Fibroblast of skin of scalp (primary cell): ENCODE results near the gene TMEM131L.
A peak's percentile ranks its signal among the peaks of the same experiment; 100 is the strongest.
"Not testable (repeated sequence)": the region's sequence is repeated elsewhere in the genome, so short reads cannot be mapped to it uniquely, and the experiment has no call there.

Experiments used
- DNase-seq: peaks from one replicate; pipeline ENCODE4 v3.0.0-alpha.2; 2013

TMEM131L gene

GRCh38 chr4:153546280-153546679 lies 80.1 kb downstream of the TMEM131L start:
- DNase-seq: no peak

GRCh38 chr4:153547520-153547919 lies 81.4 kb downstream of the TMEM131L start:
- no peak for DNase-seq

GRCh38 chr4:153548907-153549306 lies 82.7 kb downstream of the TMEM131L start:
- not testable (repeated sequence) for DNase-seq

DNA sequence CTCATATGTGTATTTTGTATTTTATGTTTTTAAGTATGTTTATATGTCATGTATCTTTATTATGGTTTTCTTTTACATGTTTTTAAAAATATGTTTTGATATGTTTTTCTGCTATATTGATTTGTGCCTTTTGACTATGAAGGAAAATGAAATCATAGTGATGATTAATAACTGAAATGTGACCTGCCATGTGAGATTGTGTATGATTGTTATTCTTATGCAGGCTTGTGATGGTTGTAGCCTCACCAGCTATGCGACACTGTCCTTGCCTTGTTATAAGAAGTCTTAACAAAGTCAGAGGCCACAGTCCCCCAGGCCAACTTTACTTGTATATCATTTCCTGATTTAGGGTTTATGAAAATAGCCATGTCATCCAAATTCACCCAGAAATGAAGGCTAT lies 83.2 kb downstream of the TMEM131L start:
- DNase-seq: no peak

DNA sequence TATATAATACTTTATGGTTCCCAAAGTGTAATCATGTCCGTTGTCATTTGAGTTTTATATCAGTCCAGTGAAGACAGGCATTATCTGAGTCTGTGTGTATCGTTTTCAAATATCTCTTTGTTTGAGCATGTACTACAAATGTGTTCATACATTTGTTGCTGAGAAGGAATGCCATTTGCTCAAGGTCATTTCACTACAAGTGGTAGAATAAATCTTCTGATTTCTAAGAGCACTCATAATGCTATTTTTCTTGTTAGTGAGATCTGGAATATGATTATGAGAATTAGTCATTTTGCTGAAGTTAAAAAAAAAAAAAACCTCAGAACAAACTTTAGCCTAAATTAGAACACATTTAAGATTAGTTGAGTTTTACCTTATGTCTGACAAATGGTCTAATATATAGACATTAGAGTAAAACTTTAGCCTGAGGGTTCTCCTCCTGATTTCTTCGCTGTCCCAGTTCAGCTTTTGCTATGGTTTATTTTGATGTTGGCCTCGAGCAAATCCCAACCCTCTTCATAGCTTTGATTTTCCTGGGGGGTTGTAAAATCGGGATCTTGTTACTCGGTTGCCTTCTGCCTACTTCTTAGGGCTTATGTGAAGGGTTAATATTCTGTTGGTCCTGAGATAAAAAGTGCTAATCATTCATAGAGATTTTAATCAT lies 87.1 kb downstream of the TMEM131L start:
- DNase-seq: no peak

DNA sequence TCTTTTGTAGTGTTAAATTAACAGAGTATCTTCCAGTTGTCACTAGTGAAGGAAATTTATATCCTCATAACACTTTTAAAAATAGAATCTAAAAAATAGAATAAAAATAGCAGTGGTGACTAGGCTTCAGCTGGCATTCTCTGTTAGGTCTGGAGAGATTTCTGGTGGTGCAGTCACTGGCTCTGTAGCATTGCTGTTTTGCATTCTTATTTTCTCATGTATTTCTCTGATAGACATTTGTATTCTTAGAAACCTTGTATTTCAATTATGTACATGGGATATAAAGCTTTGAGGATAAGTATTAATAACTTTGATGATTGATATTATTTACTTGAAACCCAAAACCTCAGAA lies 87.6 kb downstream of the TMEM131L start:
- DNase-seq: peak; percentile 24

GRCh38 chr4:153555730-153556434 lies 89.7 kb downstream of the TMEM131L start:
- peak; percentile 89 for DNase-seq

GRCh38 chr4:153556435-153556815 lies 90.3 kb downstream of the TMEM131L start:
- no peak for DNase-seq

DNA sequence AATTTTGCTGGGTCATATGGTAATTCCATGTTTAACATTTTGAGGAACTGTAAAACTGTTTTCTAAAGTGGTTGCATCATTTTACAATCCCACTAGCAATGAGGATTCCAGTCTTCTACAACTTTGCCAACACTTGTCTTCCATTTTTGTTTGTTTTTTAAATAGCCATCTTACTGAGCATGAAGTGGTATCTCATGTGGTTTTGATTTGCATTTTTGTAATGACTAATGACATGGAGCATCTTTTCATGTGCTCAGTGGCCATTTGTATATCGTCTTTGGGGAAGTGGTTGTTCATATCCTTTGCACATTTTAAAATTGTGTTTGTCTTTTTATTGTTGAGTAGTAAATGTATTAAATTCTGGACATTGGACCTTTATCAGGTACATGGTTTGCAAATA lies 94.7 kb downstream of the TMEM131L start:
- DNase-seq: peak; percentile 79

GRCh38 chr4:153564630-153565525 lies 98.7 kb downstream of the TMEM131L start:
- peak; percentile 58 for DNase-seq

- no peak for DNase-seq
These were observed 100.5 kb downstream of the TMEM131L start for GRCh38 chr4:153566631-153567150.

- not testable (repeated sequence) for DNase-seq
These were observed 101.5 kb downstream of the TMEM131L start for GRCh38 chr4:153567660-153568059.

DNA sequence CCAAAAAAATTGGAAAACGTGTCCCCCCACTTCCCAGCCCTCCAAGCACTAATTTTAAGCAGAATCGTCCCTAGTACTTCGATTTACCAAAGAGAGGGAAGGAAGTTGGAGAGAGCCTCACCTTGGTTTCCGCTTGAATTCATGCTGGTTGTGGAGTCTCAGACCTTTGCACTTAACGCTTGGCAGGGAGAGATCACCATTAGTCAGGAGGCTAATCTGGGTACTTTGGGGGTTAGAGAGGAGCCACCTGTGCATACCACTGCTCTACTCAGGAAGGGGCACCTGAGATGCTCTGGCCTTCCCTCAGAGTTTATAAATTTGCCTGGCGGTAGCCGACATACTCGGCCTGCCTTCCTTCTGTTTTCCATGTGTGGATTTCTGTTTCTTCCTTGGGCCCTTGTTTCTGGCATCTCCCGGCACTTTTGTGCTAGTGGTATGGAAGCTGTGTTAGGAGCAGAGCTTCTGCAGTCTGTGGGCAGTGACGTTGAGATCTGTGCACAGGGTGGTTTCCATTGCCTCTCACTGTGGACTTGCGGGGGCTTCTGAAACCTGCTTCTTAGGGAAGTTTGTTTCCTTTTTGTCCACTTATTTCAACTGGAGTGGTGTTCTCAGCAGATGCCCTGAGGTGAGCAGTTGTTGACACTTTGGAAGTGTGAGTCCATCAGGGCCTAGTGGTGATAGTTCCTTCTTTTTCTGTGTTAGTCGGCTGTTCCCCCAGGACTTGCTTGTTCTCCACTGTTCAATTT lies 104.2 kb downstream of the TMEM131L start:
- no peak for DNase-seq

DNA sequence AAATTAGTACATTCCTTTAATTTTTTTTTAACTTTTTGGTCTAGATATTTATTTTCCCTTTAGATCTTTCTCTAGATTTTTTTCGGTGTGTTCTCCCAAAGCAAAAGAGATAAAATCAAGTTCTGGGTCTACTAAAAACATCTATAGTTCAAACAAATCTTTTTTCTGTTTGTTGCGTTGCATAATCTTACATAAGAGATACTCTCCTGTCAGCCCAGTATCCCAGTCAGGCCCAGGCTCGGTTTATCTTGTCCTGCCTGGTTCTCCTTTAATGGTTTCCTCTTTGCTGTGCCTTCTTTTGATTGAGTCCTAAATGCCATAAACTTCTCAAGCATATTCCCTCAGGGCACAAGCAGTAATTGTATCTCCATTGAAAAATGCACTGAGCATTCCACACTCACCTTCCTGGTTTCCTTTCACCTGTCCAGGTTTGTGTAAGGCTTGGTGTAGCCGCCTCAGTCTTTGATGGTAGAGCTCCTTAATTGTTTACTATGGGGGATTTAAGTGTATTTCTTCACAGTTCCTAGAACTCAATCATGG lies 104.9 kb downstream of the TMEM131L start:
- DNase-seq: no peak

GRCh38 chr4:153572609-153573008 lies 106.4 kb downstream of the TMEM131L start:
- no peak for DNase-seq

DNA sequence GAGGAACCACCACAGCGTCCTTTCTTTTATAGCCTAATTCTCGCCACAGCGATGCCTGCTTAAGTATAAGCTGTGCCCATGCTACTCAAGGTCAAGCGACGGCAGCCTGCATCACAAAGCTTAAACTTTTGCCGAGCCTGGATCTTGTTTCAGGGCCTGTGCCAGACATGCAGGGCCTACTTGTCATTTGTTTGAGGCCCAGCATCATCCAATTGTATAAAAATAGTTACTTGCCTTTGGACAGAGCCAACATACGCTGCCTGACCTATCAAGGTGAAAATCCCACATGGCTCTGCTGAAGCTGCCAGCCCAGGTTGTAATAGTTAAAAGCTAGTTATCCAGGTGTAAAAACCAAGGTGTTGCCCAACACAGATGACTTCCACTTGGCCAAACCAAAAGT lies 107.1 kb downstream of the TMEM131L start:
- DNase-seq: no peak

DNA sequence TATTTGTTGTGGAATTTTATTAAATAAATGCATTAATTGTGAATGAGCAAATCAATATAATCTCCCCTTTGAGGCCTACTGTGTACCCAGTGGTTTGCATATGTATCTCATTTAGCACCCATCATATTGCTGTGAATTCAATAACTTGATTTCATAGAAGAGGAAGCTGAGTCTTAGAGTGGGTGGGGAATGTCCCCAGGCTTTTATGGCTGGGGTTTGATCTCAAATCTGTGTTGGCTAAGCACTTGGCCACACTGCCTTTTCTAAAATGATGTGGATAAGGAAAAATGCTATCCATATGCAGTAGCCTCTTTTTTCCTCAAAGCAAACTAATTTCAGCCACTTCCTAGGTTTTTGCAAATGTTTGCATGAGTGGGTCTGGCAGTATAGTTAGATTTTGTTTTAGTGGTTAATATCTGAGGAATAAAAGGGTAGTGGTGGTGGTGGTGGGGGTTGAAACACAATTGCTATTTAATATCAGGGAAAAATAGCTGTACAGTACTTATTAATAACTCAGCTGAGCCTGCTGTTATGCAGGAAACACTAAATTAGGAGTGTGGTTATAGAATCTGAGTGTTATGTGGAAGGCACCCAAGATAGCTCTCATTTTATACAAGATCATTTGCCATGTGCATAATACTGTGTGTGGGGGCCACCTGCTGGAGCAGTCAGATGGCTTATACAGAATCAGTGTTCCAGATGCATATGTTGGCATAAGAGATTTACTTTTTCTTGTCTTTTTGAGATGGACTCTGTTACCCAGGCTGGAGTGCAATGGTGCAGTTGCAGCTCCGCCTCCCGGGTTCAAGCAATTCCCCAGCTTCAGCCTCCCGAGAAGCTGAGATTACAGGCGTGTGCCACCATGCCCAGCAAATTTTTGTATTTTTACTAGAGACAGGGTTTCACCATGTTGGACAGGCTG lies 108.0 kb downstream of the TMEM131L start:
- peak; percentile 91 for DNase-seq

- DNase-seq: no peak
These were observed 110.2 kb downstream of the TMEM131L start for GRCh38 chr4:153576443-153576774.

DNA sequence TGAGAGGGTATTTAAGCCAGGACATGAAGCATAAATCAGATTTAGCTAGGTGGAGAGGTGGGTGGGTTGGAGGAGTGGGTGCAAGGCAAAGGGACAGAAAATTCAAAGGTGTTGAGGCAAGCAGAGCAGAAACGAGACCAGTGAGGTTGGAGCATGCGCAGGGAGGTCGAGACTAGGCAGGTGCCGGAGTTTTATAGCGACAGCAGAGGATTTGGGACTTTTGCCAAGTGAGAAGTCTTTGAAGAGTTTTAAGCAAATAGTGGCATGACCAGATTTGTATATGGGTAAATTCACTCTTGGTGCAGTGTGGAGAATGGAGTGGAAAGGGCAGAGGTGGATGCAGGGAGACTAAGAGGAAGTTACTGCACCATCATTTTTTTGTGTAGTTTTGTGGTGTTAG lies 110.9 kb downstream of the TMEM131L start:
- no peak for DNase-seq

DNA sequence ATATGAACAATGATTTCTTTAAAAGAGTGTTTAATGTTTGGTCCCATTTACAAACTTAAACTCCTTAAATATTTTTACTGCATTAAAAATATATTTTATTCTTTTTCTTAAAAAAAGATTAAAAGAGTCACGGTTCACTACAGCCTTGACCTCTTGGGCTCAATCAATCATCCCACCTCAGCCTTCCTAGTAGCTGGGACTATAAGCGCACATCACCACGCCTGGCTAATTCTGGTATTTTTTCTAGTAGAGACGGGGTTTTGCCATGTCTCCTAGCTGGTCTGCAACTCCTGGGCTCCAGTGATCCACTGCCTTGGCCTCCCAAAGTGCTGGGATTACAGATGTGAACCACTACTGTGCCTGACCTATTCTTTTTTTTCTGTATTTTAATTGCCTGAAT lies 113.2 kb downstream of the TMEM131L start:
- DNase-seq: no peak

GRCh38 chr4:153579872-153580271 lies 113.7 kb downstream of the TMEM131L start:
- DNase-seq: no peak
